HL-60/S4 treated with phorbol 12-myristate 13-acetate at 8.2 ng/mL for 4 days and 3 days (cell line): Measurements from ENCODE around the gene NTM.

Experiments used
- in situ Hi-C: fragments of 300-500 bp; cut with MboI; formaldehyde crosslinking; loops from 2 replicates; pipeline ENCODE4 v1.15.0; 2022; ENCODE audit warnings: low sequenced_read_pairs

Gene NTM

GRCh38 chr11:131750692-131751091 is 380.3 kb downstream of the NTM start:
- in situ Hi-C loops: no loop called here

- in situ Hi-C loops: no loop called here
These were observed 384.3 kb downstream of the NTM start for GRCh38 chr11:131754671-131755070.

- in situ Hi-C loops: no loop called here
These were observed 386.2 kb downstream of the NTM start for GRCh38 chr11:131756479-131757110.

- in situ Hi-C loops: no loop called here
These were observed 388.3 kb downstream of the NTM start for GRCh38 chr11:131758726-131759125.

- in situ Hi-C loops: no loop called here
These were observed 388.7 kb downstream of the NTM start for GRCh38 chr11:131759140-131759539.

- in situ Hi-C loops: no loop called here
These were observed 390.0 kb downstream of the NTM start for GRCh38 chr11:131760091-131761061.

GRCh38 chr11:131762346-131763110 is 392.1 kb downstream of the NTM start:
- in situ Hi-C loops: no loop called here

GRCh38 chr11:131763193-131763890 is 392.9 kb downstream of the NTM start:
- in situ Hi-C loops: no loop called here

- in situ Hi-C loops: no loop called here
These were observed 393.7 kb downstream of the NTM start for GRCh38 chr11:131764126-131764525.

GRCh38 chr11:131764649-131765048 is 394.2 kb downstream of the NTM start:
- in situ Hi-C loops: no loop called here

- in situ Hi-C loops: no loop called here
These were observed 396.2 kb downstream of the NTM start for GRCh38 chr11:131766637-131767036.

- in situ Hi-C loops: no loop called here
These were observed 397.0 kb downstream of the NTM start for GRCh38 chr11:131767421-131767820.

GRCh38 chr11:131770801-131771200 is 400.4 kb downstream of the NTM start:
- in situ Hi-C loops: no loop called here

- in situ Hi-C loops: no loop called here
These were observed 401.1 kb downstream of the NTM start for GRCh38 chr11:131771471-131771870.

- in situ Hi-C loops: no loop called here
These were observed 403.2 kb downstream of the NTM start for GRCh38 chr11:131773626-131774025.

- in situ Hi-C loops: no loop called here
These were observed 405.8 kb downstream of the NTM start for GRCh38 chr11:131776211-131776610.

GRCh38 chr11:131785801-131786200 is 415.4 kb downstream of the NTM start:
- in situ Hi-C loops: no loop called here

- in situ Hi-C loops: no loop called here
These were observed 416.7 kb downstream of the NTM start for GRCh38 chr11:131787119-131787518.

- in situ Hi-C loops: no loop called here
These were observed 420.2 kb downstream of the NTM start for GRCh38 chr11:131790586-131790985.

GRCh38 chr11:131792243-131792642 is 421.8 kb downstream of the NTM start:
- in situ Hi-C loops: no loop called here

GRCh38 chr11:131796089-131796488 is 425.7 kb downstream of the NTM start:
- in situ Hi-C loops: no loop called here
